Mesendoderm (in vitro differentiated cells): ENCODE data around the gene RAB23.

Experiments
- DNase-seq: peaks from one replicate; pipeline ENCODE4 v3.0.0; 2013
- H2AK5ac ChIP-seq: 2 replicates; pipeline ENCODE4 v1.6.1; 2013; ENCODE audit warnings: low read length, inconsistent platforms
- H2BK120ac ChIP-seq: 2 replicates; pipeline ENCODE4 v1.6.1; 2013; ENCODE audit warnings: low read depth, mild to moderate bottlenecking, low read length, moderate library complexity, mixed read lengths
- H2BK15ac ChIP-seq: replicated peaks from 2 replicates; pipeline ENCODE4 v1.6.1; 2013; ENCODE audit warnings: low read depth, mild to moderate bottlenecking, moderate library complexity
- H2BK5ac ChIP-seq: 2 replicates; pipeline ENCODE4 v1.6.1; 2013; ENCODE audit warnings: low read length, inconsistent platforms
- H3K18ac ChIP-seq: 2 replicates; pipeline ENCODE4 v1.6.1; 2013; ENCODE audit warnings: mild to moderate bottlenecking, low read length, mixed read lengths
- H3K23ac ChIP-seq: one replicate; pipeline ENCODE4 v1.6.1; 2013; ENCODE audit warnings: low read length
- H3K27ac ChIP-seq: 2 replicates; pipeline ENCODE4 v1.5.1; 2013; ENCODE audit warnings: low read depth, mild to moderate bottlenecking, inconsistent platforms, low read length, moderate library complexity
- H3K27me3 ChIP-seq: 2 replicates; pipeline ENCODE4 v1.6.1; 2013; ENCODE audit warnings: low read length, control low read depth, mild to moderate bottlenecking, inconsistent platforms; ENCODE audit not compliant: insufficient read depth, poor library complexity
- H3K36me3 ChIP-seq: 2 replicates; pipeline ENCODE4 v1.6.1; 2013; ENCODE audit warnings: low read length, inconsistent platforms; ENCODE audit not compliant: control insufficient read depth, insufficient read depth
- H3K4ac ChIP-seq: one replicate; pipeline ENCODE4 v1.6.1; 2013; ENCODE audit warnings: low read depth, mild to moderate bottlenecking, low read length, moderate library complexity
- H3K4me1 ChIP-seq: 2 replicates; pipeline ENCODE4 v1.6.1; 2013; ENCODE audit warnings: low read depth, low read length, inconsistent platforms; ENCODE audit not compliant: control insufficient read depth
- H3K4me2 ChIP-seq: 2 replicates; pipeline ENCODE4 v1.6.1; 2013; ENCODE audit warnings: low read length
- H3K4me3 ChIP-seq: 2 replicates; pipeline ENCODE4 v1.5.1; 2013; ENCODE audit warnings: mild to moderate bottlenecking, low read length
- H3K56ac ChIP-seq: one replicate; pipeline ENCODE4 v1.6.1; 2013; ENCODE audit warnings: low read length
- H3K79me1 ChIP-seq: 2 replicates; pipeline ENCODE4 v1.6.1; 2013; ENCODE audit warnings: low read length, inconsistent platforms
- H3K79me2 ChIP-seq: 2 replicates; pipeline ENCODE4 v1.6.1; 2013; ENCODE audit warnings: mild to moderate bottlenecking, low read length; ENCODE audit not compliant: control insufficient read depth, insufficient read depth
- H3K9ac ChIP-seq: 2 replicates; pipeline ENCODE4 v1.6.1; 2013; ENCODE audit warnings: low read length, inconsistent platforms
- H4K5ac ChIP-seq: one replicate; pipeline ENCODE4 v1.6.1; 2013; ENCODE audit warnings: low read length
- H4K8ac ChIP-seq: one replicate; pipeline ENCODE4 v1.6.1; 2013; ENCODE audit warnings: low read depth, mild to moderate bottlenecking, control low read depth, low read length, moderate library complexity
- WGBS: extraction: QIAGEN DNeasy Blood & Tissue Kit; methylation state at CpG from one replicate; pipeline ENCODE4 v1.1.7; 2013; ENCODE audit warnings: low lambda C conversion rate, missing lambda C conversion rate; ENCODE audit not compliant: insufficient coverage; ENCODE audit errors: extremely low coverage; 5-methylcytosine and 5-hydroxymethylcytosine counted together

RAB23 gene

GRCh38 chr6:57220083-57220703 lies 1.9 kb downstream of the RAB23 start:
- no CpG with 5 or more reads among the region's 2 CpGs for WGBS
- Histone ChIP-seq H3K4me3 (no peak overlapping the region), H3K18ac (no peak overlapping the region), H3K27me3 (no peaks in the 10 kb centered on the region), H3K4me1 (peaks cover 2% of the 10 kb centered on the region), H3K56ac (no peak overlapping the region), H2BK5ac (no peak overlapping the region), H4K8ac (no peak overlapping the region), H2AK5ac (no peak overlapping the region), H2BK120ac (no peak overlapping the region), H4K5ac (no peak overlapping the region), H3K36me3 (no peaks in the 10 kb centered on the region), H3K79me1 (peaks cover 2% of the 10 kb centered on the region), H3K9ac (no peak overlapping the region), H3K27ac (no peak overlapping the region), H3K23ac (no peak overlapping the region), H3K4me2 (no peak overlapping the region), H3K79me2 (peaks cover 24% of the 10 kb centered on the region), H3K4ac (no peak overlapping the region), H2BK15ac (no peak overlapping the region)
- no peak for DNase-seq

GRCh38 chr6:57217270-57217669 lies 4.8 kb downstream of the RAB23 start:
- Histone ChIP-seq H3K56ac (no peak overlapping the region), H3K27ac (no peak overlapping the region), H3K27me3 (no peaks in the 10 kb centered on the region), H3K4me2 (no peak overlapping the region), H3K4ac (no peak overlapping the region), H4K5ac (no peak overlapping the region), H3K36me3 (no peaks in the 10 kb centered on the region), H2BK120ac (no peak overlapping the region), H3K79me1 (peaks cover 16% of the 10 kb centered on the region), H3K4me3 (no peak overlapping the region), H3K9ac (no peak overlapping the region), H3K23ac (no peak overlapping the region), H3K4me1 (no peaks in the 10 kb centered on the region), H3K79me2 (peaks cover 45% of the 10 kb centered on the region), H2BK15ac (no peak overlapping the region), H2AK5ac (no peak overlapping the region), H4K8ac (no peak overlapping the region), H3K18ac (no peak overlapping the region), H2BK5ac (no peak overlapping the region)
- no CpG with 5 or more reads among the region's 11 CpGs for WGBS
- no peak for DNase-seq

- no peak overlapping the region for H3K9ac ChIP-seq
- no peak overlapping the region for H3K27ac ChIP-seq
- no peak overlapping the region for H3K4ac ChIP-seq
- no peak overlapping the region for H2BK15ac ChIP-seq
- no CpG with 5 or more reads among the region's 7 CpGs for WGBS
- H3K27me3 ChIP-seq: no peaks in the 10 kb centered on the region
- H4K5ac ChIP-seq: no peak overlapping the region
- no peak overlapping the region for H2BK5ac ChIP-seq
- H3K4me3 ChIP-seq: no peak overlapping the region
- no peak overlapping the region for H2AK5ac ChIP-seq
- no peaks in the 10 kb centered on the region for H3K4me1 ChIP-seq
- no peak overlapping the region for H3K23ac ChIP-seq
- no peak for DNase-seq
- H3K79me2 ChIP-seq: peaks cover 49% of the 10 kb centered on the region
- peaks cover 19% of the 10 kb centered on the region for H3K79me1 ChIP-seq
- no peak overlapping the region for H4K8ac ChIP-seq
- no peaks in the 10 kb centered on the region for H3K36me3 ChIP-seq
- no peak overlapping the region for H3K18ac ChIP-seq
- H2BK120ac ChIP-seq: no peak overlapping the region
- H3K56ac ChIP-seq: no peak overlapping the region
- H3K4me2 ChIP-seq: no peak overlapping the region
Measured at GRCh38 chr6:57216235-57217101, 5.6 kb downstream of the RAB23 start.

GRCh38 chr6:57215260-57215659 lies 6.8 kb downstream of the RAB23 start:
- H3K56ac ChIP-seq: no peak overlapping the region
- no peak overlapping the region for H3K4ac ChIP-seq
- no peak overlapping the region for H3K4me3 ChIP-seq
- H3K4me1 ChIP-seq: no peaks in the 10 kb centered on the region
- no peak overlapping the region for H2BK5ac ChIP-seq
- H3K23ac ChIP-seq: no peak overlapping the region
- no peak overlapping the region for H4K8ac ChIP-seq
- no peak overlapping the region for H2AK5ac ChIP-seq
- WGBS: no CpG with 5 or more reads among the region's 1 CpG
- no peak overlapping the region for H3K27ac ChIP-seq
- peaks cover 19% of the 10 kb centered on the region for H3K79me1 ChIP-seq
- no peak overlapping the region for H3K9ac ChIP-seq
- H3K79me2 ChIP-seq: peaks cover 48% of the 10 kb centered on the region
- no peak overlapping the region for H2BK15ac ChIP-seq
- H3K18ac ChIP-seq: no peak overlapping the region
- H3K27me3 ChIP-seq: no peaks in the 10 kb centered on the region
- H2BK120ac ChIP-seq: no peak overlapping the region
- H3K36me3 ChIP-seq: no peaks in the 10 kb centered on the region
- no peak overlapping the region for H3K4me2 ChIP-seq
- H4K5ac ChIP-seq: no peak overlapping the region
- DNase-seq: no peak

GRCh38 chr6:57210060-57210459 lies 12.0 kb downstream of the RAB23 start:
- no peak overlapping the region for H3K23ac ChIP-seq
- no peak overlapping the region for H3K9ac ChIP-seq
- no peaks in the 10 kb centered on the region for H3K27me3 ChIP-seq
- H3K4me1 ChIP-seq: no peaks in the 10 kb centered on the region
- H3K79me2 ChIP-seq: peaks cover 24% of the 10 kb centered on the region
- H3K4me2 ChIP-seq: no peak overlapping the region
- H2BK15ac ChIP-seq: no peak overlapping the region
- no peak overlapping the region for H4K5ac ChIP-seq
- H3K36me3 ChIP-seq: no peaks in the 10 kb centered on the region
- no peak overlapping the region for H4K8ac ChIP-seq
- no peak for DNase-seq
- no peak overlapping the region for H2AK5ac ChIP-seq
- peaks cover 23% of the 10 kb centered on the region for H3K79me1 ChIP-seq
- H3K4ac ChIP-seq: no peak overlapping the region
- H2BK120ac ChIP-seq: no peak overlapping the region
- H2BK5ac ChIP-seq: no peak overlapping the region
- H3K56ac ChIP-seq: no peak overlapping the region
- no peak overlapping the region for H3K18ac ChIP-seq
- H3K4me3 ChIP-seq: no peak overlapping the region
- no peak overlapping the region for H3K27ac ChIP-seq
- no CpG with 5 or more reads among the region's 5 CpGs for WGBS
